PC-3 (cell line): ENCODE measurements around the gene NDUFAF8. TPM values are rescaled to one million over a fixed set of nuclear protein-coding genes. Genes with fewer than 3 reads are reported as not detected.

Experiments used
- ATAC-seq: fragments of 200-7000 bp; cut with Tn5 transposase; 2 replicates; pipeline ENCODE4 v1.9.1; 2020; ENCODE audit warnings: mild to moderate bottlenecking, moderate library complexity
- BruUV-seq: library from RNA; stranded (reverse); fragments of 400-500 nt; replicated peaks from 2 replicates; lab custom pipeline; 2021; lab: Mats Ljungman, UMichigan
- CTCF ChIA-PET: fragments of 300-600 bp; sonication (Branson Sonifier 250); formaldehyde crosslinking; loops from one replicate; lab custom pipeline; 2022; ENCODE audit warnings: antibody characterized with exemption; lab: Charles Lee
- POLR2A ChIA-PET: fragments of 300-600 bp; sonication (Branson Sonifier 250); formaldehyde crosslinking; loops from one replicate; lab custom pipeline; 2022; ENCODE audit warnings: antibody characterized with exemption; ENCODE audit not compliant: unreplicated experiment; lab: Charles Lee
- DNase-seq: peaks from one replicate; pipeline ENCODE4 v3.0.0-alpha.2; 2015
- H2AFZ ChIP-seq: fragments of 300-600 bp; sonication (generic); 2 replicates; pipeline ENCODE4 v1.6.0; 2016; ENCODE audit warnings: antibody characterized with exemption, low read length
- H3F3A ChIP-seq: fragments of 300-600 bp; sonication (generic); one replicate; pipeline ENCODE4 v1.6.0; 2017; ENCODE audit warnings: antibody characterized with exemption, low read length, control low read depth, mild to moderate bottlenecking; ENCODE audit not compliant: unreplicated experiment
- H3K27ac ChIP-seq: fragments of 300-600 bp; sonication (generic); 2 replicates; pipeline ENCODE4 v1.5.1; 2016; ENCODE audit warnings: mild to moderate bottlenecking, low read length
- H3K27me3 ChIP-seq: fragments of 300-600 bp; sonication (generic); 2 replicates; pipeline ENCODE4 v1.6.1; 2016; ENCODE audit warnings: low read length, mixed read lengths
- H3K36me3 ChIP-seq: fragments of 300-600 bp; sonication (generic); 2 replicates; pipeline ENCODE4 v1.6.1; 2016; ENCODE audit warnings: low read depth, mixed run types, low read length, mixed read lengths
- H3K4me1 ChIP-seq: fragments of 300-600 bp; sonication (generic); 2 replicates; pipeline ENCODE4 v1.5.1; 2016; ENCODE audit warnings: low read length; ENCODE audit not compliant: insufficient read depth
- H3K4me2 ChIP-seq: fragments of 300-600 bp; sonication (generic); 2 replicates; pipeline ENCODE4 v1.6.0; 2016; ENCODE audit warnings: low read length
- H3K4me3 ChIP-seq: fragments of 300-600 bp; sonication (generic); 2 replicates; pipeline ENCODE4 v1.5.1; 2016; ENCODE audit warnings: mild to moderate bottlenecking, low read length, mixed read lengths
- H3K79me2 ChIP-seq: fragments of 300-600 bp; sonication (generic); 2 replicates; pipeline ENCODE4 v1.6.1; 2017; ENCODE audit warnings: low read length, mixed read lengths
- H3K9ac ChIP-seq: fragments of 300-600 bp; sonication (generic); 2 replicates; pipeline ENCODE4 v1.6.0; 2016; ENCODE audit warnings: mild to moderate bottlenecking, low read length
- H3K9me2 ChIP-seq: fragments of 300-600 bp; sonication (generic); replicated peaks from 2 replicates; pipeline ENCODE4 v1.6.1; 2016; ENCODE audit warnings: mixed run types, low read length, mixed read lengths
- H3K9me3 ChIP-seq: fragments of 300-600 bp; sonication (generic); 2 replicates; pipeline ENCODE4 v1.6.1; 2016; ENCODE audit warnings: low read length, mixed read lengths
- H4K20me1 ChIP-seq: fragments of 300-600 bp; sonication (generic); 2 replicates; pipeline ENCODE4 v1.6.1; 2016; ENCODE audit warnings: low read length, mixed read lengths
- CTCF ChIP-seq: fragments of 300-600 bp; sonication (generic); conservative IDR thresholded peaks from 2 replicates; pipeline ENCODE4 v1.5.1; 2017; ENCODE audit warnings: antibody characterized with exemption, low read depth, mild to moderate bottlenecking, low read length
- EZH2 ChIP-seq: fragments of 300-600 bp; sonication (generic); IDR thresholded peaks from one replicate; pipeline ENCODE4 v1.6.1; 2017; ENCODE audit warnings: antibody characterized with exemption, mild to moderate bottlenecking, low read length; ENCODE audit not compliant: unreplicated experiment
- EZH2phosphoT487 ChIP-seq: fragments of 300-600 bp; sonication (generic); IDR thresholded peaks from 2 replicates; pipeline ENCODE4 v1.6.1; 2018; ENCODE audit warnings: mild to moderate bottlenecking, antibody characterized with exemption, low read length, borderline replicate concordance
- intact Hi-C: fragments of 100-400 bp; cut with micrococcal nuclease; formaldehyde crosslinking; loops from 2 replicates; pipeline ENCODE4 v1.9.0; 2023
- total RNA-seq: library from RNA; depleted of rRNA; stranded (reverse); fragments of >200 nt; gene quantifications from 2 replicates; pipeline ENCODE4 v1.2.3, GENCODE V29; 2014

The NDUFAF8 gene
- total RNA-seq, 1 experiment from 2014 or later: 125 TPM

- H3K9ac ChIP-seq: no peak overlapping the region
- intact Hi-C loops: no loop called here
- no peaks in the 10 kb centered on the region for H3F3A ChIP-seq
Observed at GRCh38 chr17:81192386-81193050, 46.6 kb upstream of the NDUFAF8 start.

GRCh38 chr17:81193051-81193410 lies 46.1 kb upstream of the NDUFAF8 start:
- H4K20me1 ChIP-seq: no peaks in the 10 kb centered on the region
- H3K4me1 ChIP-seq: no peaks in the 10 kb centered on the region
- DNase-seq (no peak), ATAC-seq (no peak)
- no peaks in the 10 kb centered on the region for H3K9me2 ChIP-seq
- H3K27ac ChIP-seq: no peak overlapping the region
- H3K9ac ChIP-seq: no peak overlapping the region
- intact Hi-C loops: no loop called here
- CTCF ChIA-PET: no interaction called here
- no peak overlapping the region for H3K4me3 ChIP-seq
- no peaks in the 10 kb centered on the region; the same call in 1 of the 2 replicates for H3K36me3 ChIP-seq
- TF ChIP-seq EZH2 (no peak), EZH2phosphoT487 (no peak), CTCF (no peak)
- BruUV-seq: no TSS peak
- H2AFZ ChIP-seq: no peak overlapping the region
- POLR2A ChIA-PET: interaction anchor here (0.6 kb wide), 1 partner anchor 32 kb away, joined by 8 read pairs; no protein-coding TSS in a partner anchor
- no peaks in the 10 kb centered on the region for H3F3A ChIP-seq
- no peaks in the 10 kb centered on the region for H3K79me2 ChIP-seq
- no peaks in the 10 kb centered on the region for H3K27me3 ChIP-seq
- no peak overlapping the region for H3K4me2 ChIP-seq
- no peaks in the 10 kb centered on the region for H3K9me3 ChIP-seq

More at GRCh38 chr17:81192386-81193050, 46.6 kb upstream of the NDUFAF8 start:
- POLR2A ChIA-PET: interaction anchor here (0.6 kb wide), 1 partner anchor 32 kb away, joined by 8 read pairs; no protein-coding TSS in a partner anchor
- Histone ChIP-seq H3K4me2 (no peak overlapping the region), H3K9me2 (no peaks in the 10 kb centered on the region), H2AFZ (no peak overlapping the region), H3K4me1 (no peaks in the 10 kb centered on the region), H3K4me3 (no peak overlapping the region), H3K27me3 (no peaks in the 10 kb centered on the region), H3K27ac (no peak overlapping the region), H3K36me3 (no peaks in the 10 kb centered on the region; the same call in 1 of the 2 replicates), H3K9me3 (no peaks in the 10 kb centered on the region), H3K79me2 (no peaks in the 10 kb centered on the region), H4K20me1 (no peaks in the 10 kb centered on the region)
- CTCF ChIA-PET: no interaction called here
- DNase-seq (no peak), ATAC-seq (no peak)
- no TSS peak for BruUV-seq
- TF ChIP-seq EZH2 (no peak), CTCF (no peak), EZH2phosphoT487 (no peak)
